ENCODE data around the gene AGRN. TPM values are rescaled to one million over a fixed set of nuclear protein-coding genes. Genes with fewer than 3 reads are reported as not detected.
"Not testable (repeated sequence)": the region's sequence is repeated elsewhere in the genome, so short reads cannot be mapped to it uniquely, and the experiment has no call there.

Gene AGRN
- total RNA-seq, 2 experiments from 2014 or later = 18.3 to 22.8 TPM

DNA sequence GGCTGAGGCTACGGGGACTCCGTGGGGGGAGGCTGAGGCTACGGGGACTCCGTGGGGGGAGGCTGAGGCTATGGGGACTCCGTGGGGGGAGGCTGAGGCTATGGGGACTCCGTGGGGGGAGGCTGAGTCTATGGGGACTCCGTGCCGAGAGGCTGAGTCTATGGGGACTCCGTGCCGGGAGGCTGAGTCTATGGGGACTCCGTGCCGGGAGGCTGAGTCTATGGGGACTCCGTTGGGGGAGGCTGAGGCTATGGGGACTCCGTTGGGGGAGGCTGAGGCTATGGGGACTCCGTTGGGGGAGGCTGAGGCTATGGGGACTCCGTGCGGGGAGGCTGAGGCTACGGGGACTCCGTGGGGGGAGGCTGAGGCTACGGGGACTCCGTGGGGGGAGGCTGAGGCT is 57.5 kb downstream of the AGRN start:
- H3K36me3 Mint-ChIP-seq (ENCODE audit: low read depth); H3K27me3 Mint-ChIP-seq; H3K4me3 Mint-ChIP-seq; H3K9me3 Mint-ChIP-seq; DNase-seq; H3K27ac Mint-ChIP-seq; H3K4me1 Mint-ChIP-seq; POLR2A ChIA-PET; CTCF ChIA-PET: not testable (repeated sequence)

DNA sequence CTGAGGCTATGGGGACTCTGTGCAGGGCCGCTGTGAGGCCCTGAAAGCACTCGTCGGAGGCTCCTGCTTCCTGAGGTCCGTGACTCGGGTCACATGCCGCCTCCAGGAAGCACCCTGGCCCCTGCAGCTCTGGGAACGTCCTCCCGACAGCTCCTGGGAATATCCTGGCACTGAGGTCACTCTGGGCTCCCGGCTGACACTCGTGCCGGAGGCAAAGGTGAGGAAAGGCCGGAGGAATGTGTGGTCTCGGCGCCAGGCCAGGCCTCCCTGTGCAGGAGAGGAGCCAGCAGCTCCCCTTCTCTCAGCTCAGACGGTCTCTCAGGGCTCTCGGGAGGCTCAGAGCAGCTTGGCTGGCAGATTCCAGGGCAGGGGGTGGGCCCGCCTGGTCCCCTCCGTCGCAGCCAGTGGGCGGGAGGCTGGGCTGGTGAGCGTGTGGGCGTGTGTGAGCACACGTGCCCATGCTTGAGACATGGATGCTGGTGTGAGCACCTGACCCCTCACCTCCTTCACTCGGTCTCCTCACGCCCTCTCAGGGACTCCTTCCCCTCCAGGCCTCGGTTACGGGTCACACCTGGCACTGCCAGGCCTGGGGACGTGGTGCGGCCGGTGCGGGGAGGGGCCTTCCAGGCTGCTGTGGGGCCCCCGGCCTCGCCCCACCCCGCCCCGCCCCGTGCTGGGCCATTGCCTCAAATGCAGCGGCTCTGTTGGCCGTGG is 59.6 kb downstream of the AGRN start:
- H3K27ac Mint-ChIP-seq = no peak overlapping the region
- DNase-seq = no peak
- H3K4me1 Mint-ChIP-seq = peaks cover 6% of the 10 kb centered on the region
- H3K9me3 Mint-ChIP-seq = no peaks in the 10 kb centered on the region
- POLR2A ChIA-PET = no interaction called here
- H3K27me3 Mint-ChIP-seq = peaks cover 3% of the 10 kb centered on the region
- H3K36me3 Mint-ChIP-seq (ENCODE audit: low read depth) = no peaks in the 10 kb centered on the region
- CTCF ChIA-PET = no interaction called here
- no peak overlapping the region for H3K4me3 Mint-ChIP-seq

DNA sequence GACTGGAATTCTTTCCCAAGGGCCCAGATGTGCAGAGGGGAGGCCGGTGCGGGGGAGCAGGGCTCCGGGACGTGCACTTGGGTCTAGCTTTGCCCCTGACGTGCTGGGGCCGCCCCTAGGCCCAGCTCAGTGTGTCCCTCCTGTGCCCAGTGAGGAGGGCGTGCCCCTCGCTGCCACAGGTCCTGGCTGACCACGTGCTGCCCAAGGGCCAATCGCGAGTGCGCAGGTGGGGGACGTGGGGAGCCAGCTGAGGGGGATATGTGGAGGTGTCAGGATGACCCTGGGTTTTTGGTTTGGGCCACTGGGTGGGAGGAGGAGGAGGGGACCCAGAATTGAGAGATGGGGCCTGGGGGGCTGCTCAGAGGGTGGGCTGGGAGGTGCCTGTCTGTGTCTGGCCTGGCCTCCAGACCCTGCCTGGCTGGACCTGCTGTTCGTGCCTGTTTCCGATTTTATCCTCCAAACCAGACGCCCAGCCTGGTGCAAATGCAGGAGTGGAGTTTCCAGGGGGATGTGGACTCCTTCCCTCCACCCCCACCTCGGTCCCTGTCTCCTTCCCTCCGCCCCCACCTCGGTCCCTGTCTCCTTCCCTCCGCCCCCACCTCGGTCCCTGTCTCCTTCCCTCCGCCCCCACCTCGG is 60.3 kb downstream of the AGRN start:
- POLR2A ChIA-PET = no interaction called here
- Mint-ChIP-seq H3K9me3 (no peaks in the 10 kb centered on the region), H3K27me3 (peaks cover 3% of the 10 kb centered on the region), H3K4me3 (no peak overlapping the region), H3K4me1 (peaks cover 6% of the 10 kb centered on the region), H3K27ac (no peak overlapping the region), H3K36me3 (ENCODE audit: low read depth) (no peaks in the 10 kb centered on the region)
- DNase-seq = no peak
- CTCF ChIA-PET = no interaction called here

DNA sequence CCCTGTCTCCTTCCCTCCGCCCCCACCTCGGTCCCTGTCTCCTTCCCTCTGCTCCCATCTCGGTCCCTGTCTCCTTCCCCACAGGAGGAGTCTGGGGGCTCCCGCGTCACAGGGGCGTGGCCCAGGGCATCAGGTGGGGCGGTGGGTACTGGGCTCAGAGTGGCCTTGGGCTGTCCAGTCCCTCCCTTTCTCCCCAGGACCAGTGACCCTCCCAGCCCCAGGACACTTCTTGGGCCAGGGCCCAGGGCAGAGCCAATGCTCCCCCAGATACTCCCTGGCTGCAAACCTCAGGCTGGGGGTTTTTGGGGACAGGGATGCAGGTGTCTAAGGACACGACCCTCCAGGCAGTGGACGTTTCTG is 61.0 kb downstream of the AGRN start:
- no peaks in the 10 kb centered on the region for H3K36me3 Mint-ChIP-seq (ENCODE audit: low read depth)
- POLR2A ChIA-PET = no interaction called here
- DNase-seq = no peak
- H3K4me3 Mint-ChIP-seq = no peak overlapping the region
- CTCF ChIA-PET = no interaction called here
- no peaks in the 10 kb centered on the region for H3K9me3 Mint-ChIP-seq
- H3K4me1 Mint-ChIP-seq = peaks cover 6% of the 10 kb centered on the region
- H3K27me3 Mint-ChIP-seq = peaks cover 3% of the 10 kb centered on the region
- H3K27ac Mint-ChIP-seq = no peak overlapping the region

DNA sequence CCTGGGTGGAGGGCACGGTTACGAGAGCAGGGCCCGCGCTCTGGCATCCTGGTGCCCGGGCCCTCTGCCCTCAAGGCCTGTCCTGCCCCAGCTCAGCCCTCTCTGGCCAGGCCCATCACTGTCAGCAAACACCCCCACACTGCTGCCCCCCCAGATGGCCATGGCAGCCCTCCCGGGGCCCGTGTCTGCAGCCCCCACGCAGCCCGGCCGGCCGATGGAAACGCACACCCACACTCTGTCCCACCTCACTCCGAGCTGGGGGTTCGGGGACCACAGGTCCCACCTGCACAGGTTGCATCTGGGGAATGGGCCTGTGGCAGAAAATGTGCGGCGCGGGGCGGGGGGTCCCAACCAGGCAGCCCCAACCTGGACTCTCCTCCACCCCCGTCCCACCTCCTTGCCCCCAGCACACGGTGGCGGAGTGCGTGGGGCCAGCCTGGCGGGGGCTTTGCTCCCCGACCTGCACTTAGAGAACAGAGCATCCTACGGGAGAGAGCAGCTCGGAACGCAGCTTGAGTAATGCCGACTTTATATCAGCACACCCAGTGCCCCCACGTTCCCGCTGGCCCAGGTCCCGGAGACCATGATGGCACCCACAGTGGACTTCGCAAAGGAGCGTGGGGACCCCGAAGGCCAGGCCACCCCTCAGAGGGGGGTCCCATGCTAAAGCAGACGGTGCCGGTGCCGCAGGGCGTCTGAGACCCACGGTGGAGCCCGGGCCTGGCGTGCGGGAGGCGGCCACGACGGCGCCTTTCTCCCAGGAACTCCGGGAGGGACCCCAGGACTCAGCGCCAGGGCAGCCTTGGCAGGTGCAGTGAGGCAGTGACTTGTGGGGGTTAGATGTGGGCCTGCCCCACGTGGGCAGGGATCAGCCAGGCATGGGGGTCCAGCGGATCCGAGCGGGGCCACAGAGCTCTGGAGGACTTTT is 61.7 kb downstream of the AGRN start:
- no peak overlapping the region for H3K27ac Mint-ChIP-seq
- CTCF ChIA-PET = no interaction called here

DNA sequence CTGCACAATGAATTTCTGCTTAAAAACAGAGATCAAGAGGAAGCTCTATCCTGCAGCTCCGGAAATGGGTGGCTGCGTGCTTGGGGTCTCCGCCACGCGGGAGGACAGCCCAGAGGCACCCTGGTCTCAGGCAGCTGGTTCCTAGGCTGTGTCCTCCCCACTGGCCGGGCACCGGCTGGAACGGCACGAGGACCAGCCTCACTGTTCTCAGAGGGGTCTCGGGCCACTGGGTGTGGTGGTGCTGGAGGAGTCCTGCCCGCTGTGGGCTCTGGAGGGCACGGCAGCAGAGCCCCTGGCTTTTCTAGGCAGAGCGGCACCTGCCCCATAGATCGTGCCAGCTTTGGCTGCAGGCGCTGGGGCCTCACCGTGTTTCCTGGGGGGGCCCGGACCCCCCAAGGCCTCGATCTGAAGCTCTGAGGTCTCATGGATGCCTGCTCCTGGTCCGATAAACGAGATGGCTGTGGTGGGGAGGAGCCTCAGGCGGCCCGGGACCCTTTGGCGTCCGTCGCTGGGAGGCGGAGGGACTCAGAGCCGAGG is 62.4 kb downstream of the AGRN start:
- CTCF ChIA-PET = no interaction called here
- no peak for DNase-seq

More for the DNA sequence above, 61.7 kb downstream of the AGRN start:
- Mint-ChIP-seq H3K36me3 (ENCODE audit: low read depth) (no peaks in the 10 kb centered on the region), H3K9me3 (no peaks in the 10 kb centered on the region), H3K4me1 (peaks cover 6% of the 10 kb centered on the region), H3K4me3 (no peak overlapping the region), H3K27me3 (peaks cover 3% of the 10 kb centered on the region)
- DNase-seq = no peak
- POLR2A ChIA-PET = no interaction called here

DNA sequence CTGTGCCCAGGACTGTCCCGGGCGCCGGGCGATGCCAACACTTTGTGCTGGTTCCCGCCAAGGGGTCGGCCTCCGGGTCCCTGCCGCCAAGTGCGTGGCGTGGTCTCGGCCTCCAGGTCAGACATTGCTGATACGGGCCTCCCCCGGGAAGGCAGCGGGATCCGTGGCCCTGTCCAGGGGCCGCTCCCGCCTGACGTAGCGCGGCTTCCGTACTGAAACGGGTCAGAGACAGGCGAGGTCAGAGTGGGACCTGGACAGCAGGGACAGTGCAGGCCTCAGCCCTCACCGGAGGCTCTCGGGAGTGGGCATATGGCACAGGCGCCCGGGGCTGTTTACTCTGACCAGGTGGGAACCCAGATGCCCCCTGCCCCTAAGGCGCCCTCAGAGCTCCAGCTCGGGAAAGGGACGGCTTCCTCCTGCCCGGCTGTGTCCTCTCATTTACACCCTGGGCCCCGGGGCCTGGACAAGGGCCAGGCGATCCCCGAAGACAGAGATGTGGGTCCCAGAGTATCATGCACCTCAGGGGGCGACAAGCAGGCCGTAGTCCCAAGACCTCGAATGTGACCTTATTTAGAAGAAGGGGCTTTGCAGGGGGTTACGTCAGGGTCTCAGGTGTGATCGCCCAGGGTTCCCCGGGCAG is 63.0 kb downstream of the AGRN start:
- ChIA-PET POLR2A (no interaction called here), CTCF (no interaction called here)
- Mint-ChIP-seq H3K27me3 (peaks cover 3% of the 10 kb centered on the region), H3K4me3 (no peak overlapping the region), H3K36me3 (ENCODE audit: low read depth) (no peaks in the 10 kb centered on the region), H3K27ac (no peak overlapping the region), H3K9me3 (no peaks in the 10 kb centered on the region), H3K4me1 (peaks cover 6% of the 10 kb centered on the region)
- no peak for DNase-seq

More for the DNA sequence above, 62.4 kb downstream of the AGRN start:
- H3K4me1 Mint-ChIP-seq = peaks cover 6% of the 10 kb centered on the region
- H3K36me3 Mint-ChIP-seq (ENCODE audit: low read depth) = no peaks in the 10 kb centered on the region
- peaks cover 3% of the 10 kb centered on the region for H3K27me3 Mint-ChIP-seq
- no peak overlapping the region for H3K27ac Mint-ChIP-seq
- H3K9me3 Mint-ChIP-seq = no peaks in the 10 kb centered on the region
- POLR2A ChIA-PET = no interaction called here
- H3K4me3 Mint-ChIP-seq = no peak overlapping the region

DNA sequence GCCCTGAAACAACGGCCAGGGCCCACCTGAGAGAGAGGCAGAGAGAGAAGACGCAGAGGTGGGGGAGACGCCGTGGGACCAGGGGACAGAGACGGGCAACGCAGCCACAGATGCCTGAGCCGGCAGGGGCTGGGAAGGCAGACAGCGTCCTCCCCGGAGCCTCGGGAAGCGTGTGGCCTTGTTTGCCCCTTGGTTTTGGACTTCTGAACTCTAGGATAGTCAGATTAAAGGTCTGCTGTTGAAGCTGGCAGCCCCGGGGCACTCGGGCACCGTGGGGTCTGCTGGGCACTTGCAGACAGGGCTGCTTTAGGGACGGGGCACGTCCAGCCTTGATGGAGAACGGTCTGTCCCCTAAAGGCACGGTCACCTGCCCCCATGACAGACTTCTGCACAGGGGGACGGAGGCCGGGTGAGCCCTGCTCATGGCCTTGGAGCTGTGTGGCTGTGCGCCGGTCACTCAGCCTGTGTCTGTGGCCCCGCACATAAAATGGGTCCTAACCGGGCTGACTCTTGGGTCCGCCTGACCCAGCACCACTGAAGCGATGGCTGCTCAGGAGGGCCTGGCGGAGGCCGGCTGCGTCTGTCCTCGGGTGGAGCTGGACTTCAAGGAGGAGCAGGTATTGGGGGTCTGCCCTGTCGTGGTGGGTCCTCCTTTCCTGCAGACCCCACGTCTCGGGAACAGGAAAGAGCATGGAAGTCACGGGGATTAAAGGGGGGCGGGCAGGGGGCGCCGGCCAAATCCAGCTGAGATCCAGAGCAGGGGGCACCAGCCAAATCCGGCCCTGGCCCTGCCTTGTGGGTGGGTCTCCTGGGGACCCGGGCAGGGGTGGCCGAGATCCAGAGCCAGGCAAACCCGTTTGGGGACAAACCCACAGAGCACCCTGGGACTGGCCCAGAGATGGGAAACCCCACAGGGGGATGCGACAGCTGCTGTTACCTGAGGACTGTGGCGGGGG is 63.8 kb downstream of the AGRN start:
- ChIA-PET POLR2A (no interaction called here), CTCF (no interaction called here)
- DNase-seq = no peak
- H3K27me3 Mint-ChIP-seq = peaks cover 3% of the 10 kb centered on the region
- H3K9me3 Mint-ChIP-seq = no peaks in the 10 kb centered on the region
- H3K27ac Mint-ChIP-seq = no peak overlapping the region
- H3K4me3 Mint-ChIP-seq = no peak overlapping the region
- peaks cover 6% of the 10 kb centered on the region for H3K4me1 Mint-ChIP-seq
- no peaks in the 10 kb centered on the region for H3K36me3 Mint-ChIP-seq (ENCODE audit: low read depth)

DNA sequence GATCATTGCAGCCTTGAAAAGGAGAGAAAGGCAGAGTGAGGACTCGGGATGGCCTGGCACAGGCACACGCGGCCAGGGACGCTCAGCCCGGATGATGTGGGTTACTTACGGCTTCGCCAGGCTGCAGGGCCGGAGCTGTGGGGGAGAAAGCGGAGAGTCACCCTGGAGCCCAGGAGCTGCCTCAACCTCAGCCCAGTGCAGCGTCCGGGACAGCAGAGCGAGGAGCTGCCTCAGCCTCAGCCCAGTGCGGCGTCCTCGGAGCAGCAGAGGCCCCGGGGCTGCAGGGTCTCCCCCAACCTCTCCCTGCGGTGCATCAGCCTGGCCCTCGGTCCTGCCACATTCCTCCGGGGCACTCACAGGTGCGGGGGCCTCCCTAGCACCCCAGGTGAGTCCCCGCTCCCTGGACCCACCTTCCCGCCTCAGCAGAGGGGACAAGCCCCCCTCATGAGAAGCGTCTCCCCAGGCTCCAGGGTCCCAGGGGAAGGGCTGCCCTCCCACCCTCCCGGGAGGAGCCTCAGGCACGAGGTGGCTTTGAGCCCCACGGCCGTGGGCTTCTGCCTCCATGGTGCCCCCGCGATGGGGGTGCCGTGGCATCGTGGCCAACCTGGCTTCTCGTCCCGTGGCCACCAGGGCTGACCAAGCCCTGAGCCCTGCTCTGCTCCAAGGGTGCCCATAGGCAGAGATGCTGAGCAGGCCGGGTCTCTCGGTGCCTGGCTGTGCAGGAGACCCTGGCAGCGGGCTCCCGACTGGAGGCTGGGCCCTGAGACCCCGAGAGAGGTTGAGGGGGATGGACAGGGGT is 64.7 kb downstream of the AGRN start:
- CTCF ChIA-PET = no interaction called here
- no peak for DNase-seq
- H3K36me3 Mint-ChIP-seq (ENCODE audit: low read depth) = no peaks in the 10 kb centered on the region
- H3K27ac Mint-ChIP-seq = no peak overlapping the region
- H3K9me3 Mint-ChIP-seq = no peaks in the 10 kb centered on the region
- peaks cover under 1% of the 10 kb centered on the region for H3K27me3 Mint-ChIP-seq
- no peak overlapping the region for H3K4me3 Mint-ChIP-seq
- H3K4me1 Mint-ChIP-seq = peaks cover 3% of the 10 kb centered on the region
- POLR2A ChIA-PET = no interaction called here

DNA sequence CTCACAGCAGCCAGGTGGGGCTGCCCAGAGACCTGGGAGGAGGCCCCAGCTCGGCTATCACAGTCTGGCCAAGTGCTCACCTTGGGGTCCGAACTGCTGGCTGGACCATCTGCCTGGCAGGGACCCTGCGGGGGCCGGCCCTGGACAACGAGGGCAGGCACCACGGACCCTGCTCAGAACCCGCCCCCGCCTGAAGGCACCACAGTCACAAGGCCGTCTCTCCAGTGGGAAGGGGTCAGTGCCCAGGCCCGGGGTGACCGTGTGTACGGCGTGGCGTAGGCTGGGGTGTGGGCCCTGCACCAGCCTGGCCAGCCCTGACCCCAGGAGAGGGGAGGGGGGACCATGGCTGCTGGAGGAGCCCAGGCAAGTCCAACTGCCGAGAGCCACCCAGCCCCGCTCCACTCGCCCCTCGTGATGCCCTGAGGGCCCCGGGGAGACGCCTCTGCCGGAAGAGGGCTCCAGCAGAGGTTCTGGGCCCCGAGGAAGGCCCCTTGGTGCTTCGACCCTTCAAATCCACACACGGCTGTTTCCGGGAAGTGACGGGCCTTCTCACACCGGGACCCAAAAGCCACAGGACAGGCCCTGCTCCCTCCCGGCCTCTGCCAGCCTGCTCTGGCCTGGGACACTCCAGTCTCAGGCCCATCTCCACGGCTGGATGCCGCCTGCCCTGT is 65.4 kb downstream of the AGRN start:
- H3K4me1 Mint-ChIP-seq = no peaks in the 10 kb centered on the region
- H3K36me3 Mint-ChIP-seq (ENCODE audit: low read depth) = no peaks in the 10 kb centered on the region
- H3K27ac Mint-ChIP-seq = no peak overlapping the region
- CTCF ChIA-PET = no interaction called here
- H3K9me3 Mint-ChIP-seq = no peaks in the 10 kb centered on the region
- no peaks in the 10 kb centered on the region for H3K27me3 Mint-ChIP-seq
- no peak for DNase-seq
- no peak overlapping the region for H3K4me3 Mint-ChIP-seq
- POLR2A ChIA-PET = no interaction called here

DNA sequence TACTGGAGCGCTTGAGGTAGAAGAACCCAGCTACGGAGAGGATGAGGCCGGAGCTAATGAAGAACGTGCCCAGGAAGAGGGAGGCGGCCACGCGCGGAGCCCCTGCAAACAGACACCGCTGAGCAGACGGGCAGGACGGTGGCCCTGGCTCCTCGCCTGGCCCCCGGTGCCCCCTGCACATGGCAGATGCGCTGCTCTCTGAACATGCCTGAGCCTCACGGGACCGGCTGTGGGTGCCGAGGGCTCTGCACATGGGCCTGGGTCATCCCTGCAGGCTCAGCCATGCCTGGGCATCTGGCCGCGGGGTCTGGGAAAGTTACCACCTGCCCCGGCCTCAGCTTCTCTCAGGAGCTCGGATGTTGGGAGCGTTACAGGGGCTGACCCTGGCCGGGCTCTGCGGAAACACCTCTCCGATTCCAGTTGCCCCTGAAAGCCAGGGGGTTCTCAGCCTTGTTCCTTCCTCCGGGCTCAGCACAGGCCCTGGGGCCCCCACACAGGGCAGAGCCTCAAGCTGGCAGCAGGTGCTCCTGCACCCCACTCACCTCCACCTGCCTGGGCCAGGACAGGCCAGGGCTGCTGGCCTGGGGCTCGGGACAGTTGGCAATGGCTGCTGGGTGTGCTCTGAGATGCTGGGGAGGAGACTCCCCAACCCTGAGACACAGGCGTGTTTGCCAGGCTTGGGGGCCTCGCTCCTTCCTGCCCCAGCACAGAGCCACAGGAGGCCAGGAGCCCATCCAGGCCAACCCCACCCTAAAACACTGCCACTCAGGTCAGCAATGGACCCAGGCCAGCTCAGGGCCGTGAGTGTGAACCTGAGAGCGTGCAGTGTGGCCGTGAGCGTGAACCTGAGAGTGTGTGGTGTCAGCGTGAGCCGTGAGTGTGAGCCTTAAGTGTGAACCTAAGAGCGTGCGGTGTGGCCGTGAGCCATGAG is 66.3 kb downstream of the AGRN start:
- no peak overlapping the region for H3K27ac Mint-ChIP-seq
- CTCF ChIA-PET = no interaction called here
- POLR2A ChIA-PET = no interaction called here
- H3K4me1 Mint-ChIP-seq = no peaks in the 10 kb centered on the region
- H3K36me3 Mint-ChIP-seq (ENCODE audit: low read depth) = peaks cover 2% of the 10 kb centered on the region
- H3K4me3 Mint-ChIP-seq = no peak overlapping the region
- no peaks in the 10 kb centered on the region for H3K9me3 Mint-ChIP-seq
- no peaks in the 10 kb centered on the region for H3K27me3 Mint-ChIP-seq
- no peak for DNase-seq
